HG02623 (cell line): Measurements from ENCODE around the gene ZNF33B.
A peak's percentile ranks its signal among the peaks of the same experiment; 100 is the strongest.
"Not testable (repeated sequence)": the region's sequence is repeated elsewhere in the genome, so short reads cannot be mapped to it uniquely, and the experiment has no call there.

Experiments used
- ATAC-seq: cut with Tn5 transposase; IDR thresholded peaks from one replicate; pipeline ENCODE4 v1.9.1; 2021; ENCODE audit warnings: moderate library complexity; ENCODE audit not compliant: unreplicated experiment

ZNF33B gene

DNA sequence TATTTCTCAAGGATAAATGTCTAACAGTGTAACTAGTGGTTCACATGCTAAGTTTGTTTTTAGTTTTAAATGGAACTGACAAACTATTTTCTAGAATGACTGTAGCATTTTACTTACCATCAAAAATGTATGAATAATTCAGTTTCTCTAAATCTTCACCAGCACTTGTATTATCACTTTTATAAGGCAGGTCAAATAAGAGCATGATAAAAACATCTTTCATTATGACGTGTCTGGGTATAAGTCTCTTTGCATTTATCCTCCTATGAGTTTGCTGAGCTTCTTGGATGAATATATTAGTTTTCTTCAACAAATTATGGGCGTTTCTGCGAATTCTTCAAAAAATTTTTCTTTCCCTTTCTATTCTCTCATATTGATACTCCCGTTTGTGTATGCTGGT, 19.9 kb downstream of the ZNF33B start:
- ATAC-seq, result no peak

DNA sequence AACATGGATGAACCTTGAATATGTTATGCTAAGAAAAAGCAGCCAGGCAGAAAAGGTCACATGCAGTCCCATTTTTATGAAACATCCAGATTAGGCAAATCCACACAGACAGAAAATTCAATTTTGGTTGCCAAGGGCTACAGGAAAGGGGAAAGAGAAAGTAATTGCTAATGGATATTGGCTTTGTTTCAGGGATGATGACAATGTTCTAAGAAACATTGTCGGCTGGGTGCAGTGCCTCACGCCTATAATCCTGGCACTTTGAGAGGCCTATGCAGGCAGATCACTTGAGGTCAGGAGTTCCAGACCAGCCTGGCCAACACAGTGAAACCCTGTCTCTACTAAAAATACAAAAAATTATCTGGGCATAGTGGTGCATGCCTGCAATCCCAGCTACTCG, 23.0 kb downstream of the ZNF33B start:
- no peak for ATAC-seq

DNA sequence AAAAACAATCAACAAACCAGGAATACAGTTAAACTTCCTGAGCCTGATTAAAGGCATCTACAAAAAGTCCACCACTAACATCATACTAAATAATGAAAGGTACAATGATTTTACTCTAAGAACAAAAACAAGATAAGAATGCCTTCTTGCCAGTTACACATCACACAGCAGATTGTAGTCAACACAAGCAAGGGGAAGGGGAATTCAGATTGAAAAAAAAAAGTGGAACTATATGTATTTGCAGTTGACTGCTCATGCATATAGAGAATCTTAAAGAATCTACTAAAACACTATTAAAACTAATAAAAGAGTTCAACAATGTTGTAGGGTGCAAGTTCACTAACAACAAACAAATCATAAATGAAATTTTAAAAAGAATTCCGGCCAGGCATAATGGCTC, 28.5 kb downstream of the ZNF33B start:
- ATAC-seq, result no peak

DNA sequence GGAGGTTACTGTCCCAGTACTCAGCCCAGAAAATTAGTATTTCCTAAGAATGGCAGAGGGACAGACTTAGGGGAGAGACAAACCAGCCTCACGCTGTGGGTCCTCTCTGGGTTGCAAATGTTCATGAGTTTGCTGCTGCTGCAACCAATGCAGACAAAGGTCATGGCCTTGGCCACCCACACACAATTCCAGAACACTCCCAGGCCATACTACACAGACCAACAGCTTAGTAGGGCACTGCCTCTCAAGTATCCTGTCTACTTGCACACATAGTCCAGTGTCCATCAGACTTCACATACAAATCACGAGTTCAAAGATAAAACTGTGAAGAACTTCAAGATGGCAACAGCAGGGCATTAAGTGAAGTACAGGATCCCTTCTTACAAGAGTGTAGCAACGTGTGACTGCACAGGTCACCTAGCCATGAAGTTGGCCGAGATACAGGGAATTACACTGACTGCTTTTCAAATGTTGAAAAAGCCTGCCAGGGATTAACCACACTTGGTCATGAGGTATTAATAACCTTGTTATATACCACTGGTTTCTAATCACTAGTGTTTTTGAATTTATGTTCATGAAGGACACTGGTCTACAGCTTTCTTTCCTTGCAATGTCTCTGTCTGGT, 40.0 kb downstream of the ZNF33B start:
- ATAC-seq, result no peak

DNA sequence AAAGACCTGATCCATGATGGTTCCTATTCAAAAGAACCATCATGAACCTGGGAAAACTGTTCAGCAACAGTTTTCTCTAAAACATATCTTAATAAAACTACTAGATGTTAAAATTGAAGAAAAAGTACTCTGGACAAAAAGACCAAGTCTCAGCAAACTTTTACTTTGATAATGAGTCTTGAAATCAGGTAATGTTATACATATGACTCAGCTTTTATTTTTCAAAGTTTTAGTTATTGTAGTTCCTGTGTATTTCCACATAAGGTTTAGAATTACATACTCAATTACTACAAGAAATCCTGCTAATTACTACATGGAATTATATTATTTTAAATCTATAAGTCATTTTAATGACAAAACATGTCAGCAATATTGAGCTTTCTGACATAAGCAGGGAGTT, 42.2 kb downstream of the ZNF33B start:
- no peak for ATAC-seq

DNA sequence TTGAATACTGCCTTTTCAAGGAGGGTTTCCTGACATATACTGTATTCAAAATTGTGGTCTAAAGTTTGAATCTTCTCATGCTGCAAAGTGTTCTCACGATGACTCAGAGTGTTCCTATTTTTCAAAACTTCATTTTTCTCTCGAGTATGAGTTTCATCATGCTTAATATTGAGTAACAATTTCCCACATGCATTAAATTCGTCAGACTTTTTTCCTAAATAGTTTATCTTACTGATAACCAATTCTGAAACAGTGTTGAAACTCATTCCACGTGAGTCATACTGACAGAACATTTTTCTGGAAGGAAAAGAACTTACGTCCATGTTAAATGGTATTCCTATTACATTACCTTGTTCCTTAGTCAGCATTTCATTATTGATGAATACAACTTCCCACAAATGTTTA, 44.1 kb downstream of the ZNF33B start:
- no peak for ATAC-seq

DNA sequence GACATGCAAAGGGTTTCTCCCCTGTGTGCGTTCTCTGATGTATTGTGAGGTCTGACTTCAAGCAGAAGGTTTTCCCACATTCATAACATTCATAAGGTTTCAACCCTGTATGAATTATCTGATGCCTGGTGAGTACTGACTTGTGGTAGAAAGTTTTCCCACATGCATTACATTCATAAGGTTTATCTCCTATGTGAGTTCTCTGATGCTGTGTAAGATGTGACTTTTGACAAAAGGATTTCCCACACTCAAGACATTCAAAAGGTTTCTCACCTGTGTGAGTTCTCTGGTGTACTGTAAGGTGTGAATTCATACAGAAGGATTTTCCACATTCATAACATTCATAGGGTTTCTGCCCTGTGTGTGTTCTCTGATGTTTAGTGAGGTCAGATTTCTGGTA, 45.1 kb downstream of the ZNF33B start:
- no peak for ATAC-seq

DNA sequence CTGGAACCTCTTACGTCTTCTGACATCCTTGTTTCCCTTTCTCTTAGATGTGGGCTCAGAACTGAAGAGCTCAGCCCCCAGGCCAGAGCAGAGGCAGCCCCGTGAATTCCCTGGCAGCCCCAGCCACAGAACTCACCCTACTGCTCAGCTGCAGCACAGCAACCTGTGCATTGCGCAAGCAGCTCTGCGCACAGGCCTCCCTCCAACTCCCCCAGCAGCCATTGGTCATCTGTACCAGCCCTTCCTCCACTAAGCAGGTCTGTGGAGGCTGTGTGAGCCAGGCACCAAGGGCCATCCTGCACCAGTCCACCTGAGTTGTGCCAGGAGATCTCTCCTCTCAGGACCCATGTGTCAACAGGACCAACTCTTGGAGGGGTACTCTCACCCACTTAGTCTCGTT, 54.5 kb downstream of the ZNF33B start:
- no peak for ATAC-seq

DNA sequence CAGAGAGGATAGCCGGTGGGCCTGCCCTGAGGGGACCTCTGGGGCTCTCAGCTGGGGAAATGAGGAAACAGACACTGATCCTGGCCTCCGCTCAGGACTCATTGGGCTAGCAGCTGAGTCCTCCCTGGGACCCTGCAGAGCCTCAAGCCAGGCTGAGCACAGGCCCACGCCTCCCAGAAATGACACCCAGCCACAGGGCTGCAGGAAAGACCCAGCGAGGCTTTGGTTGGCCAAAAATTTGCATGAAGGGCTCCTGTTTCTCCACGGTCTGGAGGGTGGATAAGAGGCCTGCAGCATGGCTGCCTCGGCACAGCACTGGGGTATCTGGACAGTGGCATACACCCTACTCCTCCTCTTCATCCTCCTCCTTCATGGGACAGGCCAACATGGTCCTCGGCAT, 60.4 kb downstream of the ZNF33B start:
- no peak for ATAC-seq

DNA sequence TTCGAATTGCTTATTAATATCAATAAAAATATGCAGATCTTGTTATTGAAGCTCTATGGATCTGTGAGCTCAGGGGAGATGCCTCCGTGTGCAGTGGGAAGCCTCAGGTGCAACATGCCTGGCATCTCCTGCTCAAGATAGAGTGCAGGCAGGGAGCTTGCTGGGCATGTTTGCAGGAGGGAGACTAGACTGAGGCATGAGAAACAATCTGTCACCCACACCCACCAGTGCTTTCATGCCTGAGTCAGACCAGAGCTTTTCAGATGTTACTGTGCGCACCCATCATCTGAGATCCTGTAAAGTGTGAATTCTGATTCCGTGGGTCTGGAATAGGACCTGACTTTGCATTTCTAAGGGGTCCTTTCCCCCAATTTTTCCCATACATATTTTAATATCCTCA, 62.0 kb downstream of the ZNF33B start:
- no peak for ATAC-seq

DNA sequence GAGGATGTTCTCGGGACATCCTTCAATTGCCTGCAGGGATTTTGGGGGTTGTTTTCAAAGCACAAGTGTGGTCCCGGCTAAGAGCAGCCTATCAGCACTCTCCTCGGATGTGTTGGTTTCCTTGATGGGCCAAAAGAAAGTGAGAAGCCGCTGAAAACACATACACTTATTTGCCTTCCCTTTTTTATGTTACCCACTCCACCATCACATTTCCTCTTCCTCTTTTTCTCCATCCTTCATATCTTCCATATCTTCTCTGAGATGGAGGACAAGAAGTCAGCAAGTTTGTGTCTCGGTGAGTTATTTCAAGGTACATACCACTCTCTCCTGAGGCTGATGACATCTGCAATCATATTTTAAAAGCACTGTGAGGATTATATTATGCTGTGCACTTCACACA, 64.0 kb downstream of the ZNF33B start:
- no peak for ATAC-seq

DNA sequence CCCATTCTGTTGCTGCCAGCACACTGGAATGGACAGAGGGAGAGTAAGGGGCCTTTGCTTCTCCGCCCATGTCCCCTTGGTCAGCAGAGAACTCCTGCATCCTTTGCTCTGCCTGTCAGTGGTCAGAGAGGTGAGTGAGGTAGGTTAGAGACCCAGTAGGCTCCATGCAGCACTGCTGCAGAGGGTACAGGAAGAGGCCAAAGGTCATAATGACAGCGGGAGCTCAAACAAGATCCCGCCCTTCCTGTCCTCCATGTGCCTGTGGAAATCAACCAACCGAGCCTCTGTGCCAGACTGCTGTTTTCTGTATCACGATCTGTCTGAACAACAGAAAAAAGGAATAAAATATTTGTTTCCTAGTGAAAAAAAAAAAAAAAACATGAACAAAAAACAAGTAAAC, 81.4 kb downstream of the ZNF33B start:
- ATAC-seq, result no peak

DNA sequence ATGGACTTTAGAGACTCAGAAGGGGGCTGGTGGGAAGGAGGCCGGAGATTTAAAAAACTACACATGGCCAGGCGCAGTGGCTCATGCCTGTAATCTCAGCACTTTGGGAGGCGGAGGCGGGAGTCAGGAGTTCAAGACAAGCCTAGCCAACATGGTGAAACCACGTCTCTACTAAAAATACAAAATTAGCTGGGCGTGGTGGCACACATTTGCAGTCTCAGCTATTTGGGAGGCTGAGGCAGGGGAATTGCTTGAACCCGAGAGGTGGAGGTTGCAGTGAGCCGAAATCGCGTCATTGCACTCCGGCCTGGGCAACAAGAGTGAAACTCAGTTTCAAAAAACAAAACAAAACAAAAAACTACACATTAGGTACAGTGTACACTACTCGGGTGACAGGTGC, 84.8 kb downstream of the ZNF33B start:
- not testable (repeated sequence) for ATAC-seq

DNA sequence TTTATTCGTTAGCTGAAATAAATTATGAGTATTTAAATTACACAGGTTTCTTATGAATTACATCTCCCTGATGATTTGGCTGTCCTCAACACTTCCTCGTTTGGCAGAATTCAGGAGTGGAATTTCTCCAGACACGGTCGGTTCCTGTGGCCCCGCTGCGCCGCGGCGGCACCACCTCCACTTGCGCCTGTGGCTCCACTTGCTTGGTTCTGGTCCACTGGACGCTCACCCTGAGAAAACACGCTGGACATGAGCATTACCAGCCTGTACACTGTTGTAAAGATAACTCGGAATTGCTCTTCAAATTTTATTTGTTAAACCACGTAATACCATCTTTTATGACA, 85.3 kb downstream of the ZNF33B start:
- peak; percentile 18 for ATAC-seq

DNA sequence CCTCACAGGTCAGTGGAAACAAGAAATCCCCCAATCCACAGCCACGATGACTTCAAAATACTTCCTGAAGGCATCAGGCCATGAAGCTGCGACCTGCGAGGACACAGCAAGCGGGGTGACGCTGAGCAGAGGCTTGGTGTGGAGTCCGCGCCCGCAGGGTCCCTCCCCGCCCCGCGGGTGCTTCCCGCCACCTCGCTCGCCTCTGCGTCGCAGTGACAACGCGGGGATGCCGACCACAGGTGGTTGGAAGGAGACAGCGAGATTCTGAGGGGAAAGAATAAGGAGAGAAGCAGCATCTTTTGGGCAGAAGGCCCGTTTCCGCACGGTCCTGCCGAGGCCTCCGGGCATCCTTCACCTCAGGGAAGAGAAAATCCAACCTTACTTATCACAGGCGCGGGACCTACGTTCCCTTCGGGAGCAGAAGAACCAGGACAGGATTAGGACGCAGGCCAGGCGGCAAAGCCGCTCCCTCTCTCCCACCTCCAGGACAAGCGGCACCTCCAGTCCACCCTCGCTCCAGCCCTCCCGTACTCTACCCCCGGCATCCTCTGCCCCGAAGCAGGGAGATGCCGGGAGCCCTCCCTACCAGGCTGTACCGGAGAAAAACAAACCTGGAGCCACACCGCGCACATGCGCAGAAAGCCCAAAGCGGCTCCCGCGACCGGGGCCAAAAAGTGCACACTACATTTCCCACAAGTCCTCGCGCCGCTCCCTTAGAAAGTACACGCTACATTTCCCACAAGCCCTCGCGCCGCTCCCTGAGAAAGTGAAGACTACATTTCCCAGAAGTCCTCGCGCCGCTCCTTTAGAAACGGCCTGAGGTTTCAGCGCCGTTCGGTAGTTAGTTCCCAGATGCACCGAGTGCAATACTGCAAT, 85.9 kb downstream of the ZNF33B start:
- peak; percentile 95 for ATAC-seq

DNA sequence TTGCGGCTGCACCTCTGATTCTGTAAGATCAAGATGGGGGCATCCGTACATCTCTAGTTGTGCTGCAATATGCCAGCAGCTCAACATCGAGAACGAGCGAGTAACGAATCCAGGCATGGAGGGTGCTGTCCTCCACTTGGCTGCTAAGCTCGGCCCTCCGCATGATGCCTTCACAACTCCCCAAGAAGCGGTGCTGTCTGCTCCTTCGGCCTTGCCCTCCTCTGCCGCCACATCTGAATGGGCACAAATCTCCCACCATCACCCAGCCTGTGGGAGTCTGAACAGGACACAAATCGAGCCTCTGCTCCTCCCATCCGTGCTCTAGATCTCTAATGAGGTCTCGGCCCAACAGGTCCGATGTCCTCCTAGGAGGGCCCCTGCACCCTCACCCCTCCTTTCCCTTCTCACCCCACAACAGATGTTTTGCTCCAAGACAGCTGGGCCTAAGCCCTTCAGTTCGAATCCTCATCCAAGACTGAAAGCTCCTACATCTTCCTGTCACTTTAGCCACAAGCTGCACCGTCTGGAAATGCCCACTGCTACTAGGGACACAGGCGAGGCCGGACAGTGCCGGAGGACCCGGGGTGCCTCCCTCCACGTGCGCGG, 86.7 kb downstream of the ZNF33B start:
- no peak for ATAC-seq

DNA sequence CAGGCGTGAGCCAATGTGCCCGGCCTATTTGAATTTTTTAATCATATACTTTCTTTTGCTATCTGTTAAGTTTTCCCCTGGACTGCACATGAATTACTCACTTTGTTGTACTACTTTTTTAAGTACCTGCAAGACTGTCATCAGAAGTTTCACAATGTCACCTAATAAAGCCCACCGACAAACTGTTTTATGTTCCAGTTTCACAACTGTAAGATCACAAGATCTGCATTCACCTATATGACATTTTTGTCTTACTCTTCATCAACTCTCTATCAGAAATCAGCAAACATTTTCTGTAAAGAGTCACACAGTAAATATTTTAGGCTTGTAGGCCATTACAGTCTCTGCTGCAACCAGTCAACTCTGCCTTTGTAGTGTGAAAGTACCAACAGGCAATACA, 88.5 kb downstream of the ZNF33B start:
- ATAC-seq, result no peak

DNA sequence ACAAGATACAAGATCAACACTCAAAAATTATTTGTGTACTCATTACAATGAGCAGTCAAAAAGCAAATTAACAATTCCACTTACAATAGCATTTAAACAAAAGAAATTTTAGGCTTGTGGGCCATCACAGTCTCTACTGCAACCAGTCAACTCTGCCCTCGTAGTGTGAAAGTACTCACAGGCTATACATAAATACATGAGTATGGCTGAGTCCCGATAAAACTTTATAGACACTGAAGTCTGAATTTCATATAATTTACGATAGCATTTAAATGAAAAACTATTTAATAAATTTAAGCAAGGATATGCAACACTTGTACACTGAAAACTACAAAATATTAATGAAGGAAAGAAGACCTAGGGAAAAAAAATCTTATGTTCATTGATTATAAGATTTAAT, 90.1 kb downstream of the ZNF33B start:
- no peak for ATAC-seq

DNA sequence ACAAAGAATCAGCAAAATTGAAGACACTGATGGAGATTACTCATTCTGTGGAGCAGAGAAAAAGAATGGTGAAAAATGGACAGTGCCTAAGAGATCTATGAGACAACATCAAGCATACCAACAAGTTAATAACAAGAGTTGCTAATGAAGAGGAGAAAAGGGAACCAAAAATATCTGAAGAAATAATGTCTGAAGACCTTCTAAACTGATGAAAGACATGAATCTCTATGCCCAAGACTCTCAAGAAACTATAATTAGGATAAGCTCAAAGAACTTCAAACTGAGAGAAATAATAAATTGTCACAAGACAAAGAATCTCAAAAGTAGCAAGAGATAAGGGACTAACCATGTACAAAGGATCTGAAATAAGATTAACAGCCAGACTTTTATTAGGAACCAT, 93.4 kb downstream of the ZNF33B start:
- ATAC-seq, result no peak

DNA sequence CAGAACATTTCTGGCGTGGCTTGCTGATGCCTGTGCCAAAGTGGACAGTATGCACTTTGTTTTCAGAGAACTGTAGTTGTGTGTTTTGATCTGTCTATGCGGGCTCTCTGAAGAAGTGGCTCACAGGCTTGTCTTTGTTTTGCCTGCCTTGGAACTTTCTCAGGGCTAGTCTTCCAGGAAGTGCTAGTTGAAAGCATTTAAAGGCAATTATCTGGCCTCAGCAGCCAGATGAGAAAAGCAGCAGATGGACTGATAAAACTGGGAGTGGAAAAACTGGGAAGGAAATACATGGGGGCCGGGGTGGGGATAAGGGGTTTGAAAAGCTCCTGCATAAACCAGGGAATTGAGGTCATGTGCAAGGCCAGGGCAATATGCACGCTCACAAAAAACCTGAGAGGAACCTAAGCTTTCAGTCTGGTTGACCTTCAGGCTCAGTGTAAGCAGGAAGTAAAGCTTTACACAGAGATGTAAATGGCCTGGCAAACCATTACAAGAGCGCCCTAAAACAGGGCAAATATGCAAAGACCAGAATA, 94.5 kb downstream of the ZNF33B start:
- no peak for ATAC-seq
